Tibial nerve (tissue), 4 donors: ENCODE results near the gene TTC27.

ENCODE experiments used
- CTCF ChIP-seq, 5 experiments: fragments of 200-600 bp in 3 of 5; fragments of 450-650 bp in 2 of 5; sonication (generic) in 3 of 5; IDR thresholded peaks; one replicate each; pipeline ENCODE4 v1.5.1; 2016 to 2019; ENCODE audit warnings: antibody characterized with exemption in 5 of 5, mild to moderate bottlenecking in 3 of 5, moderate library complexity in 2 of 5
- EP300 ChIP-seq, 2 donors: sonication (generic); formaldehyde crosslinking; IDR thresholded peaks; one replicate each; pipeline ENCODE4 v1.6.1; 2017; ENCODE audit warnings: antibody characterized with exemption in 2 of 2, mild to moderate bottlenecking in 1 of 2
- POLR2A ChIP-seq, 2 donors: fragments of 450-650 bp; IDR thresholded peaks; one replicate each; pipeline ENCODE4 v1.6.1; 2017; ENCODE audit warnings: antibody characterized with exemption in 2 of 2, mild to moderate bottlenecking in 2 of 2, moderate library complexity in 2 of 2

- no peak for TF ChIP-seq CTCF (IDR thresholded peaks at IDR 0.05)
- no peak for TF ChIP-seq EP300 (IDR thresholded peaks at IDR 0.05)
- no peak for TF ChIP-seq POLR2A (IDR thresholded peaks at IDR 0.05)
Measured at GRCh38 chr2:32807662-32808061, 179.8 kb downstream of the TTC27 start.
